22Rv1 (cell line): Measurements from ENCODE around the gene MCAM.

Source experiments
- H3K27ac ChIP-seq: fragments of 450-650 bp; 2 replicates; pipeline ENCODE4 v1.5.1; 2017
- ZFX ChIP-seq: fragments of 450-650 bp; IDR thresholded peaks from 2 replicates; pipeline ENCODE4 v1.6.1; 2017; ENCODE audit warnings: antibody characterized with exemption, borderline replicate concordance
- TF ChIP-seq, protein P1 (sequence below): fragments of 450-650 bp; IDR thresholded peaks from 2 replicates; pipeline ENCODE4 v1.5.1; 2017; ENCODE audit warnings: mild to moderate bottlenecking

Gene MCAM

DNA sequence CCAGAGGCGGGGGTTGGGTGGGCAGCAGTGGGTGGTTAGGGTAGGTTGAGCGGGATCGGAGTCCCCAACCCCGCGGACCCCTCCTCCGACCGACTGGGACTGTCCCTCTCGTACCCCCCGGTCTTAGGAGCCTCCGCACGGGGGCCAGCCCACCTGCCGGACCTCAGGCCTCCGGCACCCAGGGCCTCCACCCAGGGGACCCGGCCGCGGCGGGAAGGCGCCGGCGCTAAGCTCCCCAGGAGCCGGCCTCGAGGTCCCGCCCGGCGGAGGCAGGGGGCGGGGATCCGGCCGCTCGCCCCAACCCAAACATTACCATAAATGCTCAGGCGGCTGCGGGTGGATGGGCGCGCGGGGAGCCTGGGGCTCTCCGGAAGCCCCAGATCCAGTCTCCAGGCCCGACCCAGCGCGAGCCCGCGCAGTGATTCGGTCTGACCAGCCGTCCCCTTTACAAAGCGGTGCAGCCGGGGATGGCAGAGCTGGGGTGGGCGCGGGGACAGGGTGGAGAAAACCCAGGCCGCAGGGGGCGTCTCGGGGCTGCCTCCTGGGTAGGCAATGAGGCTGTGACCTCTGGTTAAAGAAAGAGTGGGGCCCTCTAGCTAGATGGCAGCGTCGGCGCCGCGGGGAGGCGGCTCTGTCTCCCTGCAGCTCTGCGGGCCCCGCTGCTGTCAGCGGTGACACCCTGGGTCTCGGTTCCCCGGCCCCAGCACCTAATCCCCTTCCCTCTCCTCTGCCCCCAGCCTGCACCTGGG, 4.0 kb upstream of the MCAM start:
- H3K27ac ChIP-seq, result no peak overlapping the region
- no peak for TF ChIP-seq ZFX
- TF ChIP-seq, protein P1, sequence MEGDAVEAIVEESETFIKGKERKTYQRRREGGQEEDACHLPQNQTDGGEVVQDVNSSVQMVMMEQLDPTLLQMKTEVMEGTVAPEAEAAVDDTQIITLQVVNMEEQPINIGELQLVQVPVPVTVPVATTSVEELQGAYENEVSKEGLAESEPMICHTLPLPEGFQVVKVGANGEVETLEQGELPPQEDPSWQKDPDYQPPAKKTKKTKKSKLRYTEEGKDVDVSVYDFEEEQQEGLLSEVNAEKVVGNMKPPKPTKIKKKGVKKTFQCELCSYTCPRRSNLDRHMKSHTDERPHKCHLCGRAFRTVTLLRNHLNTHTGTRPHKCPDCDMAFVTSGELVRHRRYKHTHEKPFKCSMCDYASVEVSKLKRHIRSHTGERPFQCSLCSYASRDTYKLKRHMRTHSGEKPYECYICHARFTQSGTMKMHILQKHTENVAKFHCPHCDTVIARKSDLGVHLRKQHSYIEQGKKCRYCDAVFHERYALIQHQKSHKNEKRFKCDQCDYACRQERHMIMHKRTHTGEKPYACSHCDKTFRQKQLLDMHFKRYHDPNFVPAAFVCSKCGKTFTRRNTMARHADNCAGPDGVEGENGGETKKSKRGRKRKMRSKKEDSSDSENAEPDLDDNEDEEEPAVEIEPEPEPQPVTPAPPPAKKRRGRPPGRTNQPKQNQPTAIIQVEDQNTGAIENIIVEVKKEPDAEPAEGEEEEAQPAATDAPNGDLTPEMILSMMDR, result no peak

DNA sequence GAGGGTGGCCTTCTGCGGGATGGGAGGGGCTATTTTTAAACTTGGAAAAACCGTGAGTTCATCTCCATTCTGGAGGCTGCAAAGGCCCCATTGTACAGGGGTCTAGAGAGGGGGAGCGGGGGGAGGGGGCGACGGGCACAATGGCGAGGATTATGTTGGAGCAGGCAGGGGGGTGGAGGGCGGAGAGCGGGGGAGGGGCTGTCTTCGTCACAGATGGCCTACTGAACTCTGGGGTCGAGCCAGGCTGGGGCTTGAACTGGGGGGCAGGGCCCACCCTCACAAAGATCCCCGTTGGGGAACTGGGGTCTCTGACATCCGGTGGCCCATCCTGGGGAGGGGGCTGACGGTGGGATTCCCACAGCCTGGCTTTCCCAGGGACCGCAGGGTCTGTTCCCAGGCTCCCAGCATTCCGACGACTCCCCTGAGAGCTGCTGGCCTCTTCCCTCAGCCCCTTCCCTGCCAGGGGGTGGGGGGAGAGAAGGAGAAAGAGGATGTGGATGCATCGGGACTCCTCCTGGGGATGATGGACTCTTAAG, 3.4 kb upstream of the MCAM start:
- H3K27ac ChIP-seq, result no peak overlapping the region
- TF ChIP-seq, protein P1, result no peak
- no peak for TF ChIP-seq ZFX

DNA sequence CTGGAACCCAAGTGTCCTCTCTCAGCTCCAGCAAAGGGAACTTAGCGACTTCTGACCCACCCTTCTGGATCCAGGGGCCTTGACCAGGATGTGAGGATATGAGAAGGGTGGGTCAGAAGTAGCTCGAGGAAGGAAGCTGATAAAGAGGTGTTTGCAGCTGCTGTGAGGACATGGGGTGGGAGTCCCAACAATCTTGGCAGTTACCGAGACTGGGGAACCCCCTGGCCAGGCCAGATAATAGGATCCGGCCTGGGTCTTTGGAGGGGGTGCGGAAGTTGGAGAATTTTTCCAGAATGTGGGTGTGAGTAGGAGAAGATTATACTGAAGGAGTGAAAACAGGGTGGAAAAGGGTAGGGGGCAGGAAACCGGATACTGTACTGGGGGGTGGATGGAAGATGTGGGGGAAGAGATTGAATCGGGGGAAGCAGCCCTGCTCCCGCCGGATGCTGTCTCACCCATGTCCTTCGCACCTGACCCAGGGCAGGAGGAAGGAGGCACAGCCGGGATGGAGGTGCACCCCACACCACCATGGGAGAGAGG, 2.8 kb upstream of the MCAM start:
- no peak for TF ChIP-seq ZFX
- TF ChIP-seq, protein P1, result no peak
- no peak overlapping the region for H3K27ac ChIP-seq

DNA sequence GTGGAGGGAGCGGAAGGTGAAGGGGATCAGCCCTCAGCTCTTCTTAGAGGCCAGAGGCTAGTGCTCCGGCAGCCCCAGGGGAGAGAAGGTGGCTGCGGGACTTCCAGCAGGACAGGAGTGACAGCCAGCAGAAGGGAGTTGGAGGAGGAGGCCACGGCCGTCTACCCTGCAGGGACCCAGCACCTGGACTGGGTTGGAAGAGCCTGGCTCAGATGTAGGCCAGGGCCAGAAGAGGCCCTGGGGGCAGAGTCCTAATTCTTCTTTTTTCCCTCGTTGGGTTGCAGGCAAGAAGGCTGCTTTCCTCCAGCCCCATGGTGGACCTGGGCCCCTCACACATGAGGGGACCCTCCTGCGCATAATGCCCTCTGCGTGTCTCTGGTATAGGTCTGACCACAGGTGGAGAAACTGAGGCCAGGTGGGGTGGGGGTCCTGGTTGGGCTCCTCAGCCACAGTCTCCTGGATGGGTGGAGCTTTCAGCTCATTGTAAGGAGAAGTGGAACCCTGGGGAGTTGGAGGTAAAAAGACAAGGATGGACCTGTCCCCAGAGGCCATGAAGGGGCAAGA, 2.3 kb upstream of the MCAM start:
- H3K27ac ChIP-seq, result no peak overlapping the region
- no peak for TF ChIP-seq ZFX
- TF ChIP-seq, protein P1, result no peak

DNA sequence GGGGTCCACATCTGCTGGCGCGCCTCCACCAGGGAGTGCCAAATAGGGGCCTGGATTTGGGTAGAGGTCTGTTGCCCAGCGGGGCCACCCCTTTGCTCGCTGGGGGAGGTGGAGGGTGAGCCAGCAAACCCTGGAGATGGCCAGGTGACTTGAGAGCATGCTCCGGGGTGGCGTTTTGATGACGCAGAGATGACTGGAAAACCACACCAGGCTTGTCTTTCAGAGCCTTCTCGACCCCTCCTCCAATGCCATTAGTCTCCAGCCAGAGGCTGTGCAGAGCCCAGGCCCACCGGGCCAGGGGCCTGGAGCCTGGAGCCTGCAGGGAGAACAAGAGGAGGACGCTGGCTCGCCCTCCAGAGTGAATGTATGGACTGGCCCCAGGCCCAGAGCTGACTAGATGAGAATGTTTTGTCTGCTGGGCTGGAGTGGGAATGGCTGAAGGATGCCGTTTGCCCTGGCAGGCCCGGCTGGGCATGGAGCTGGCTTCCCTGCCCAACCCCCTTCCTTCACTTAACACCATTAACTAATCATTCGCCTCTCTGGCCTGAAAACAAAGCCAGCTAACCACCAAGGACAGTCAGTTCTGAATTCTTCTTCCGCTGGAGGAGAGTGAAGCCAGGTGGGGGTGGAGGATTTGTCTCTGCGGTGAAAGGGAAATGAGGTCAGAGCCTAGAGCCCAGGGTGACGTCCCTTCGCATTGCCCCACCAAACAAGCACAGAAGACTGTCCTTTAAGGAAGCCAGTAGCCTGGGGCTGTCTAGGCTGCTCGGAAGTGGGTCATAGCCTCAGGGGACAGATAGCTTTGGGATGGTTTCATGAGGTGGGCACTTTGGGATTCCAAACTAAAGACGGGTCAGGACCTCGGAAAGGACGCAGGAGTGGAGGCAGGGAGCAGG, 1.6 kb upstream of the MCAM start:
- TF ChIP-seq, protein P1, result no peak
- no peak for TF ChIP-seq ZFX
- no peak overlapping the region for H3K27ac ChIP-seq

DNA sequence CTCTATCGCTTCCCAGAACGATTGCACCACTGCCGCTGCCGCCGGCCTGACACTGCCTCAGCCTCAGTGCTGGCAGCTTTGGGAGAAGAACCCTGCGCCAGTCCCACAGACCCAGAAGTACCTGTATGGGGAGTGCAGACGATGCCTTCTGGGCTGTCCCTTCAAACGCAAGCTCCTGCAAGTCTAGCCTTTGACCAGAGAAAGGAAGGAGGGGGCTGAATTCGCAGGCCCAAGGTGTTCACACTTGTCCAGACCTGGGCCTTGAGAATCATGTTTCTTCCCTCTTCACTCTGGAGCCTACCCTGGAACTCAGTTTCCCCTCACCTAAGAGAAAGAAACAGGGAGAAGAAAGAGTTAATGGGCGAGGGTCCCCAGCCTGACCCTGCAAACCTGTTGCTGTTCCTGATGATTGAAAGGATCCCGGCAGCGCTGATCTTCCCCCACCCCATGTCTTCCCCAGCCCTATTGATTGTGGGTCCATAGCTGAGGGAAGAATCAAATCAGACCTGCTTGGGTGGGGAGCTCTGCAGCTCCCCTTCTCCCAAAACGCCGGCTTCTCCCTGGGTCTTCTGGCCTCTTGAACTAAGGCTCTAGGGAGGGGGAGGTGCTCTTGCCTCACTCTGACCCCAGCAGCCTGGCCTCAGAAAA, 786 bp upstream of the MCAM start:
- TF ChIP-seq, protein P1, result no peak
- no peak for TF ChIP-seq ZFX

More for the DNA sequence above, 786 bp upstream of the MCAM start:
- no peak overlapping the region for H3K27ac ChIP-seq
